Measurements from ENCODE around the gene WFIKKN1.
A peak's percentile ranks its signal among the peaks of the same experiment; 100 is the strongest.

The WFIKKN1 gene

DNA sequence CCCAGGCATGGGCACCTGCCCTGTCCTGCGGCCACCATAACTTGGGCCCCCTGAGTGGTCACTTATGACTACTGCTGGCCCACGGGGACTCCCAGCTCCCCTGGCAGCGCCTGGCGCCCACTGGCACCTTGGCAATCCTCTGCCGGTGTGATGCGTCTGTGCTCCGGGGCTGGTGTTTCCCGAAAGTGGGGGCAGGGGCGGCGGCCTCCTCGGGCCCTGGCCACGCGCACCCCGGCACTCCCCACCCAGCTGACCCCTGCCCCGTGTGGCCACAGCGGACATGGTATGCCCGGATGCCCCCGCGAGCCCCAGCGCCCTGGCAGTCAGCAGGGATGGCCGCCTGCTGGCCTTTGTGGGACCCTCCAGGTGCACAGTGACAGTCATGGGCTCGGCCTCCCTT lies 26.7 kb downstream of the WFIKKN1 start:
- no peak for DNase-seq (ENCODE audit: low read depth in 2 of 2)

DNA sequence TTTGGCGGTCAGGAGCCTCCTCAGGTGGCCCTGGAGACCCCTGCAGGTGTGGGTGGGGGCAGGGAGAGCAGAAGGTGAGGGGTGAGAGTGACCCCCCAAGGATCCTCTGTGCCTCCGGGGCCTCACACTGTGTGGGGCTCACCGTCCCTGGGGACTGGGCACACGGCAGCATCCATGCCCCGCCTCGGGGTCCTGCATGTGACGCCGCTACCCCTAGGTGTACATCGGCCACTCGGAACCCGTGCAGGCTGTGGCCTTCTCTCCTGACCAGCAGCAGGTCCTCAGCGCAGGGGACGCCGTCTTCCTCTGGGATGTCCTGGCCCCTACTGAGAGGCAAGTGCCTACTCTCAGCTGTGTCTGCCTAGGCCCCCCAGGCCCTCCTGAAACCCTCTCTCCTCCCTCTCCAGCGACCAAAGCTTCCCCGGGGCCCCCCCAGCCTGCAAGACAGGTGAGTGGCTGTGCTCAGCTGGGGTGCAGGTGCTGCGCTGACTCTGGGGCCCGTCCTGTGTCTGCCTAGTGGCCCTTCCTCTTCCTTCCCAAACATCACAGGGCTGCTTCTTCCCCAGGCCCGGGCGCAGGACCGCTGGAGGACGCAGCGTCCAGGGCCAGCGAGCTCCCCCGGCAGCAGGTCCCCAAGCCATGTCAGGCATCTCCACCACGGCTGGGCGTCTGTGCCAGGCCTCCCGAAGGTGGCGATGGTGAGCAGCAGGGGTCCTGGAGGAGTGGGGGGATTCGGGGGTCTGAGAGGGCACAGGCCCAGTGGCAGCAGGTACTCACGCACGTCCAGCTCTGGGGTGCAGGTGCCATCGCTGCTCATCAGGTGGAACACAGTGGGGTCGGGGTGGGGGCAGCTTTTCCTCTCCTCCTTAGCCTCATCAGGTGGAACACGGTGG lies 28.1 kb downstream of the WFIKKN1 start:
- DNase-seq (ENCODE audit: low read depth in 2 of 2): no peak

DNA sequence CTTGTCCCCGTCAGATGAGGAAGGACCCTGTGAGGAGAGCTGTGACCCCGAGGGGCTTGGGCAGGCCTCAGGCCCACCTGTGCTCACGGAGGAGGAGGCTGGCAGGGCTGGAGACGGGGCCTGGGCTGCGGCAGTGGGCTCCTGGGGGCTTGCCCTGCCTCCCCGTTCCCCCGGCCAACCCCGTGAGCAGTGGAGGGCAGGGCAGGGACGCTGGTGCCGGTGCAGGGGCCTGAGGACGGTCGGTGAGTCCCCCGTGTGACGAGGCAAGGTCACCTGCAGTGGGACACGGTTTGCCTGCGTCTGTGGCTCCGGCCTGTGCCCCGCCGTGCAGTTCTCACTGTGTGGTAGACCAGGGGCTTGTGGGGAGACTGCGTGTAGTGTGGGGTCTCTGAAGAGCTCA lies 28.8 kb downstream of the WFIKKN1 start:
- no peak for DNase-seq (ENCODE audit: low read depth in 2 of 2)

DNA sequence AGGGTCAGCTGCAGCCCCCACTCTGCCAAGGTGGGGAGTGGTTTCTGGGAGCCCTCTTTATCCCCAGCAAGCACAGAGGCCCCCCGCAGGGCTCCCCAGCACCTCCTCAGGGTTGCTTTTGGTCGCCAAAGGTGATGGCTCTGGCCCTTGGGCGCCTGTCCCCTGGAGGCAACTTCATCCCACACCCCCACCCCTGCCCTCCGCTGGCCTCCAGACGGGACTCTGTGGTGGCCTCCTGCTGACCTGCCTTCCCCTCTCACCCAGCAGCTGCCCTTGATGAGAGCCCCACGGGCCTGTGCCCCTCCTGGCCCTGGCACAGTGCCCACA lies 29.3 kb downstream of the WFIKKN1 start:
- DNase-seq (ENCODE audit: low read depth in 2 of 2): no peak

DNA sequence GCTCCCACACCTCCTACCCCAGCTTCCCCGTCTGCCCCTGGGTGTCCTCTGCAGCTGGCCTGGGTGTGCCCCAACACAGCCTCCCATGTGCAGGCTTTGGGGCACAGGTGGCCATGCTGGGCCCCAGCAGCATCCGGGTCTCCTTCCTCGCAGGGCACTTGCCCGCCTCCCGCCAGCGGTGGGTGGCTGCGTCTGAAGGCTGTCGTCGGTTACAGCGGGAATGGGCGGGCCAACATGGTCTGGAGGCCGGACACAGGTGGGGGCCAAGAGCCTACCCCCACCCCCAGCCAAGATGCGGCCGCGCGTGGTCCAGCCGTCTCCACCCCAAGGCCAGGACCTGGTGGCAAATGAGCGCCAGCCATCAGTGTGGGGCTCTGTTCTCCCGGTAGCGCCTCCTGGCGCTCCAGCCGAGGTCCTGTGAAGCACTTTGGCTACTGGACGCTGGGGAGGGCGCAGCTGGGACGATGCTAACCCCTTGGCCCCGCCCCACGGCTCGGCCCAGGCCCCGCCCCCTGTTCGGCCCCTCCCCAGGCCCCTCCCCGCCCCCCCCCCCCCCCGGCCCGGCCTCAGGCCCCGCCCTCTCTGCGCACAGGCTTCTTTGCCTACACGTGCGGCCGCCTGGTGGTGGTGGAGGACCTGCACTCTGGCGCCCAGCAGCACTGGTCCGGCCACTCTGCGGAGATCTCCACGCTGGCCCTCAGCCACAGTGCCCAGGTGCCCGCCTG lies 29.8 kb downstream of the WFIKKN1 start:
- DNase-seq (ENCODE audit: low read depth in 2 of 2): peak in 1 of 2 experiments; percentile 37

DNA sequence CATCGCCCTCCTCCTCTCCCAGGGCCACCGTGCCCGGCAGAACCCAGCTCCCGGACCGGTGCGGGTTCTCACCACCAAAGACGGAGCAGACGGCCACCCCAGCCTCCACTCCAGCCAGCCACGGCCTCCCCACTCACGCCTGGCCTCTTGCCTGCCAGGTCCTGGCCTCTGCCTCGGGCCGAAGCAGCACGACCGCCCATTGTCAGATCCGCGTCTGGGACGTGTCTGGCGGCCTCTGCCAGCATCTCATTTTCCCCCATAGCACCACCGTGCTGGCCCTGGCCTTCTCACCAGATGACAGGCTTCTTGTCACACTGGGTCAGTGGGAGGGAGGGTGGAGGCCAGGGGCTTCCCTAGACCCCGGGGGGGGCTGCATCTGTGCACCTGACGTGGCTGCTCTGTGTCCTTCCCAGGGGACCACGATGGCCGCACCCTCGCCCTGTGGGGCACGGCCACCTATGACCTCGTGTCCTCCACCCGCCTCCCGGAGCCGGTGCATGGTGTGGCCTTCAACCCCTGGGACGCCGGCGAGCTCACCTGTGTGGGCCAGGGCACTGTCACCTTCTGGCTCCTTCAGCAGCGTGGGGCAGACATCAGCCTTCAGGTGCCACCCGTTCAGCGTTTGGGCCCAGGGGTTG lies 30.5 kb downstream of the WFIKKN1 start:
- no peak for DNase-seq (ENCODE audit: low read depth in 2 of 2)

DNA sequence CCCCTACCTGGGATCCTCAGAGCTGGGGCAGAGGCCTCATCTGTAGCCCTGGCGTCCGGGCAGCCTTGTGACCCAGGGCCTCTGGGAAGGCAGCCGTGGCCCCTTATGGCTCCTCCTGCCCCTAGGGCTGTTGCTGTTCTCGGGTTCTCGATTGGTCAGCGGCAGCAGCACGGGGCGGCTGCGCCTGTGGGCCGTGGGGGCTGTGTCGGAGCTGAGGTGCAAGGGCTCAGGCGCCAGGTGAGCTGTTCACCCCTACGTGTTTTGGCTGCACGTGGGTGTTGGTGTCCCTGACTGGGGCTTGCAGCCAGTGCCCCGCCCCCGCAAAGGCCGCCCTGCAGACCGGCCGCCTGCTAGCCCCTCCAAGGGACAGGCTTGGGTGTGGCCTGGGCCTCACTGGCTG lies 31.3 kb downstream of the WFIKKN1 start:
- no peak for DNase-seq (ENCODE audit: low read depth in 2 of 2)

DNA sequence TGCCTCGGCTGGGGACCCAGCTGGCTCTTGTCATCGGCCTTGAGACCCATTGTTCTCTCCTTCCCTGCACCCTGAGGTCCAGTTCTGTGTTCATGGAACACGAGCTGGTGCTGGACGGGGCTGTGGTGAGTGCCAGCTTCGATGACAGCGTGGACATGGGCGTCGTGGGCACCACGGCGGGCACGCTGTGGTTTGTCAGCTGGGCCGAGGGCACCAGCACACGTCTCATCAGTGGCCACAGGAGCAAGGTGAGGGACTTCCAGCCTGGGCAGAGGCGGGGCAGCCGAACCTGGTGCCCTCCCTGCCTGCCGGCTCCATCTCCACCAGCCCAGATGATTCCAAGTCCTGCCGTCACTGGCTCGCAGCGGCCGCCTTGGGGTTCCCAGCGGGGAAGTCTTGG lies 31.8 kb downstream of the WFIKKN1 start:
- DNase-seq (ENCODE audit: low read depth in 2 of 2): no peak

DNA sequence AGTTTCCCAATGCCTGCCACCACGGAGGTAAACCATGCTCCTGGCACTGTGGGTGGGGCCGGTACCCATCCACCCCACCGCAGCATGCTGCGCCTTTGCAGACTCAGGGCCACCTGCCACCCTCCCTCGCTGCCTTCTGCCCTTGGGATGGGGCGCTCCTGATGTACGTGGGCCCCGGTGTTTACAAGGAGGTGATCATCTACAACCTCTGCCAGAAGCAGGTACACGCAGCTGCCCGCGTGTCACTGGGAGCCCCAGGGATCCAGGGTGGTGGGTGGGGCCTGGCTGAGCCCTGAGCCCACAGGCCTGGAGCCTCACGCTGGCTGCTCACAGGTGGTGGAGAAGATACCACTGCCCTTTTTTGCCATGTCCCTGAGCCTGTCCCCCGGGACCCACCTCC lies 35.8 kb downstream of the WFIKKN1 start:
- no peak for DNase-seq (ENCODE audit: low read depth in 2 of 2)

DNA sequence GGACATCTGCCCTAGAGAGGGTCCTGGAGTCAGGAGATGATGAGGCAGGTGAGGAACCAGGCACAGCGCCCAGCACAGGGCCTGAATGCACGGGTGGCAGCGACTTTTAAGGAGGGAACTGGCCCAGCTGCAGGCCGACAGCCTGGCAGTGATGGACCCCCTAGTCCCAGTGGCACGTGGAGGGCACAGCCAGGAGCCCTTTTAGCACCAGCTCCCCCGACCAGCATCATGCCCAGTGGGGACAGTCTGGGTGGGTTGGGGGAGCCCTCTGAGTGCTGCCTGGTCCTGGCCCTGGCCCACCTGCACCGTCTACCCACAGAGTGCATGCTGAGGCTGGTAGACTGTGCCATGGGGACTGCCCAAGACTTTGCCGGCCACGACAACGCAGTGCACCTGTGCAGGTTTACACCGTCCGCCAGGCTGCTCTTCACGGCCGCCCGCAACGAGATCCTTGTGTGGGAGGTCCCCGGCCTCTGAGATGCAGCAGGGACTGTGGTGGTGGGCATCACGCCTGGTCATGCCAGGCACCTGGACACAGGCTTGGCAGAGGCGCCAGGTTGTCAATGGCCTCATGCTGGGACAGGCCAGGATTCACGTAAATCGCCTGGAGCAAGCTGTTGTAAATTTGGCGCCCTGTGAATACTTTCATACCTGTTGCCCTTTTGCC lies 36.5 kb downstream of the WFIKKN1 start:
- DNase-seq (ENCODE audit: low read depth in 2 of 2): no peak

DNA sequence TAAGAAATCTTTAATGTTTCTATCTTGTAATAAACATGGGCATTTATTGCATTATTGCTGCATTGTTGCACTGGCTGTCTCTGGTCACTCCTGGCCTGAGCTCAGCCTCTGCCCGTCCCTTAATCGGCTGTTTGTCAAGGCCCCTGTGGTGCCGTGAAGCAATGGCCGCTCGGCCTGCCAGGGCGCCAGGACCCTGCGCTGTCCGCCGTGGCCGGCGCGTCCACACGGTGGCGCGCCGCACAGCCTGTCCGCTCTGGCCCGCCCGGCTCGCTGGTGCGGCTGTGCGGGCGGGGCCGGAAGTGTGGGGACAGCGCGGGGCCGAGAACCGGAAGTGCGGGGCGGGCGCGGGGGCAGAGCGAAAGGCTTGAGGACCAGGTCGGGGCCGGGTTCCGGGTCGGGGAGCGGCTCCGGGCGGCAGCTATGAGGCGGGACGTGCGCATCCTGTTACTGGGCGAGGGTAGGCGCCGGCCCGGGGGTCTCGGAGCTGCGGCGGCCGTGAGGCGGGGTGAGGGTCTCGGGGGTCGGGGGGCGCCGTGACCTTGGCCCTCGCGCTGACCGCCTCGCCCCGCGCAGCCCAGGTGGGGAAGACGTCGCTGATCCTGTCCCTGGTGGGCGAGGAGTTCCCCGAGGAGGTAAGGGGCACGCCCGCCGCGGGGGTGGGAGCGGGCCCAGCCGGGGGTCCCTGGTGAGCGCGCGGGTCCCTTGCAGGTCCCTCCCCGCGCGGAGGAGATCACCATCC lies 37.2 kb downstream of the WFIKKN1 start, which contains the start of gene RHOT2:
Gene RHOT2 (plus strand): TSS at position 353 of the 739 bp plus-strand sequence. CDS start 68 bp downstream, at position 421.
- peak; percentile 65 to 69 for DNase-seq (ENCODE audit: low read depth in 2 of 2)

DNA sequence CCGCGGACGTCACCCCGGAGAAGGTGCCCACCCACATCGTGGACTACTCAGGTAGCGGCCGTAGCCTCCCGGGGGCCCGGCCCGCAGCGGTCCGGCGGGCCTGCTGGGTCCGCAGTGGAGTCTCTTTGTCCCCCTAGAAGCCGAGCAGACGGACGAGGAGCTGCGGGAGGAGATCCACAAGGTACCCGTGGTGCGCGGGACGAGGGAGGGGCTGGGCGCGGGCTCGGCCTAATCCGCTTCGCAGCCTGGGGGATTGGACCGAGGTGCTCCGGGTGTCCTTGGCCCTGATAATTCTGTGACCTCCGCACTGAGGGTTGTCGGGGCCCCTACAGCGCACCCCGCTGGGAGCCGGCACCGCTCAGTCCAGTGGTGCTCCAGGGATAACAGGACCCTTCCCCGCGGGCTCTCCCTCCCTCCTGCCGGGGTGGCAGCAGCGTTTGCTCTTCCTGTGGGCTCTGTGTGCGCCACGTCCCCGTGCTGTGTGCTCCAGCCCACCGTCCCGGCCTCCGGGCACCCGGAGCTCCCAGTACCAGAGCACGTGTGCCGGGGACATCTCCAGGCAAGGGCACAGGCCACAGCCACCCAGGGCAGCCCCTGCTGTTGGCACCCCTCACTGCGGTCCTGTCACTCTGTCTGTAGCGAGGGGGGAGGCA lies 37.9 kb downstream of the WFIKKN1 start:
- no peak for DNase-seq (ENCODE audit: low read depth in 2 of 2)

DNA sequence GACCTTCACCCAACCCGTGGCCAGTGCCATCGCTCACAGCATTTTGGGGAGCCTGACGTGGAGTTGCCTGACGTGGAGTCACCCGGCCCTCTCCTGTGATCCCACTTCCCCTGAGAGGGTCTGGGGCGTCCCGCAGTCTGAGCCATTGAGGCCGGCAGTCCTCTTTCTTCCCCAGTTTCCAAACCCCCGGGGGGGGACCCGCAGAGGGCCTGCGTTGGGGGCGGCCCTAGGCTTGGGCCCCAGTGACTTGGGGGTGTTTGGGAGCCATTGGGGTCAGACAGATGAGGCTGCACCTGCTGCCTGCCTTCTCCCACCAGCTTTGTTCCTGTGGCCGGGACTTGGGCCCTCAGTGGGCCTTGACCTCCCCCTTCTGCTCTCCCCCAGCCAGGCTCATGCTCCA lies 38.9 kb downstream of the WFIKKN1 start:
- no peak for DNase-seq (ENCODE audit: low read depth in 2 of 2)

DNA sequence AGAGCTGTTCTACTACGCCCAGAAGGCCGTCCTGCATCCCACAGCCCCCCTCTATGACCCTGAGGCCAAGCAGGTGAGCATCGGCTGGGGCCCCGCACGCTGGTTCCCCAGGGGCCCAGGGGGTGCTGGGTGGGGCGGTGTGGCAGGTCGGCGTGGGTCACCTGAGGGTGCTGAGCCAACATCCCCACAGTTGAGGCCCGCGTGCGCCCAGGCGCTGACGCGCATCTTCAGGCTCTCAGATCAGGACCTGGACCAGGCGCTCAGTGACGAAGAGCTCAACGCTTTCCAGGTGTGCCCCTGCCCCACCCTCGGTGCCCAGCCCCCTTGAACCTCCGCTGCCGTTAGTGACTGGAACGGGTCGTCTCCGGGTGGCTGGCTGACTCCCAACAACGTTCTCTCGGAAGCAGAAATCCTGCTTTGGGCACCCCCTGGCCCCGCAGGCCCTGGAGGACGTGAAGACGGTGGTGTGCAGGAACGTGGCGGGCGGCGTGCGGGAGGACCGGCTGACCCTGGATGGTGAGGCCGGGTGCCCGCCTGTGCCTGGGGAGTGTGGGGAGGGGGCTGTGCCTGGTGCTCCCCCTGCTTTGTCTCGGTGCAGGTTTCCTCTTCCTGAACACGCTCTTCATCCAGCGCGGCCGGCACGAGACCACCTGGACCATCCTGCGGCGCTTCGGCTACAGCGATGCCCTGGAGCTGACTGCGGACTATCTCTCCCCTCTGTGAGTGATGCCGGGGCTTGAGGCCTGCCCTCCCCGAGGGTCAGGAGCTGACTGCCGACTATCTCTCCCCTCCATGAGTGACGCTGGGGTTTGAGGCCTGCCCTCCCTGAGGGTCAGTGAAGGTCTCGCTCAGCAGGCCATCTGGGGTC lies 39.9 kb downstream of the WFIKKN1 start:
- DNase-seq (ENCODE audit: low read depth in 2 of 2): no peak

DNA sequence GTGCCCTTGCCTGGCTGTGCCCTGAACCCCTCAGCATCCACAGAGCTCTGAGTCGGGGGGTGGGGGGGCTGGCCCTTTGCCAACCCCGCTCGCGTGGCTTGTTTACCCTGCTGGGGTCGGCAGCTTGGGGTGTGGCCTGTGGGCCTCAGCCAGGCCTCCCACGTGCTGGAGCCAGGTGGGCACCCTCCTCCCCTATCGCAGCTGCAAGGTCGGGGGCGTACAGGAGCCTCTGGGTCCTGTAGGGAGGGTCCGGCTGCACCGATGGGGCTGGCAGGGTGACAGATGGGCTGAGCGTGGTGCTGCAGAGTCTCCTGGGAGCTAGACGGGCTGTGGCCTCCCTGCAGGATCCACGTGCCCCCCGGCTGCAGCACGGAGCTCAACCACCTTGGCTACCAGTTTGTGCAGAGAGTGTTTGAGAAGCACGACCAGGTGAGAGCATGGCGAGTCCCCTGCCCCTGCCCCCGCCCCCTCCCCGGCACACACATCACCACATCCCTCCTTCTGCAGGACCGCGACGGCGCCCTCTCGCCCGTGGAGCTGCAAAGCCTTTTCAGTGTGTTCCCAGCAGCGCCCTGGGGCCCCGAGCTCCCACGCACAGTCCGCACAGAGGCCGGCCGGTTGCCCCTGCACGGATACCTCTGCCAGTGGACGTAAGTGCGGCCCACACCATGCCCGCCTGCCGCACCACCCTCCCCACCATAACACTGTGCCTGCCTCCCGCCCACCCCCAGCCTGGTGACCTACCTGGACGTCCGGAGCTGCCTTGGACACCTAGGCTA lies 40.8 kb downstream of the WFIKKN1 start:
- DNase-seq (ENCODE audit: low read depth in 2 of 2): no peak

DNA sequence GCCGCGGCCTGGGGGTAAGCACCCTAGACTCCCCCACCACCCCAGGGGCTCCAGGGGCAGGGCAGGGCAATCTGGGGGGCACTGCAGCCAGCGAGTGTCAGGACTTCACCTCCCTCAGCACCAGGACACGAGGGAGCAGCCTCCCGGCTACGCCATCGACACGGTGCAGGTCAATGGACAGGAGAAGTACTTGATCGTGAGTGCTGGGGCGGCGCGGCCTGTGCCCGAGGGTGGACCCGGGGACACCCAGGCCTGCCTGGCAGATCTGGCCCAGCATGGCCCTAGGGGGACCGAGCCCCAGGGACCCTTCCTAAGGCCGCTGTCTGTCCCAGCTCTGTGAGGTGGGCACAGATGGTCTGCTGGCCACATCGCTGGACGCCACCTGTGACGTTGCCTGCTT lies 41.6 kb downstream of the WFIKKN1 start:
- DNase-seq (ENCODE audit: low read depth in 2 of 2): no peak

DNA sequence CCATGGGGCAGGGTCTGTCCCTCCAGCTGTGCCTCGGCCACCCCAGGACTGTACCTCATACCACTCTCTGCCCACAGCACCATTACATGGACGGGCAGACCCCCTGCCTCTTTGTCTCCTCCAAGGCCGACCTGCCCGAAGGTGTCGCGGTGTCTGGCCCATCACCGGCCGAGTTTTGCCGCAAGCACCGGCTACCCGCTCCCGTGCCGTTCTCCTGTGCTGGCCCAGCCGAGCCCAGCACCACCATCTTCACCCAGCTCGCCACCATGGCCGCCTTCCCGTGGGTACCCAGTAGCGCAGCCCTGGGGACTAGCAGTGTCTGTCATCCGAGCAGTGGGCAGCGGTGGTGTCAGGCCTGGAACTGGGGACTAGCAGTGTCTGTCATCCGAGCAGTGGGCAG lies 42.1 kb downstream of the WFIKKN1 start:
- DNase-seq (ENCODE audit: low read depth in 2 of 2): no peak

DNA sequence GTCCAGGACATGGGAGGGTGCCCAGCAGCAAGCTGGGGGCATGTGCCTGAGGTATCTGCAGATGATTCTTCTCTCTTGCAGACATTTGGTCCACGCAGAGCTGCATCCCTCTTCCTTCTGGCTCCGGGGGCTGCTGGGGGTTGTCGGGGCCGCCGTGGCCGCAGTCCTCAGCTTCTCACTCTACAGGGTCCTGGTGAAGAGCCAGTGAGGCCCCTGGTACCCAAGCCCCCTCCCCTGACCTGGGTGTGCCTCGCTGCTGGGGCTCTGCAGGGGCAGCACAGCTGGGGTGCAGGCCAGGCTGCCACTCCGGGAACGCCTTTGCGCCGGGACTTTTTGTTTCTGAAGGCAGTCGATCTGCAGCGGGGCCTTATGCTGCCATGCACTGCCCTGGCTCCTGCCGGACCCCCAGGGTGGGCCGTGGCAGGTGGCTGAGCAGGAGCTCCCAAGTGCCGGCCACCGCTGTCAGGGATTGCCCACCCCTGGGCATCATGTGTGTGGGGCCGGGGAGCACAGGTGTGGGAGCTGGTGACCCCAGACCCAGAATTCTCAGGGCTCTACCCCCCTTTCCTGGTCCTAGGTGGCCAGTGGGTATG lies 42.7 kb downstream of the WFIKKN1 start:
- DNase-seq (ENCODE audit: low read depth in 2 of 2): no peak
